ENCODE data around the gene ING5.

- TF ChIP-seq POLR2A (IDR thresholded peaks at IDR 0.05) (no peak), CTCF (IDR thresholded peaks at IDR 0.05) (peak in 2 of 3 experiments; percentile 20 to 29), POLR2AphosphoS5 (IDR thresholded peaks at IDR 0.05; ENCODE audit: insufficient read depth in 1 of 2, low read depth in 1 of 2) (no peak)
These were observed 554 bp downstream of the ING5 start for GRCh38 chr2:241702155-241703031.

All from vagina (tissue), 2 donors.